Right lobe of liver (tissue), 4 donors: ENCODE results near the gene DLEC1.

ENCODE experiments used
- CTCF ChIP-seq, 4 donors: fragments of 200-600 bp in 3 of 4; fragments of 450-650 bp in 1 of 4; IDR thresholded peaks; one replicate each; pipeline versions ENCODE4 v1.5.1 to v1.8.0; 2016 to 2022; ENCODE audit warnings: antibody characterized with exemption in 4 of 4, mild to moderate bottlenecking in 2 of 4
- POLR2A ChIP-seq: fragments of 450-650 bp; IDR thresholded peaks from one replicate; pipeline ENCODE4 v1.6.1; 2017; ENCODE audit warnings: antibody characterized with exemption, mild to moderate bottlenecking
- donor health status: DM: no; HTN: no; CAD: no.
- donor health status: DM: no; HTN: no; CAD: no.
- donor health status: DM: no; HTN: yes; CAD: no.

GRCh38 chr3:38121832-38122461 lies 82.9 kb downstream of the DLEC1 start:
- TF ChIP-seq CTCF (IDR thresholded peaks at IDR 0.05) = no peak
- TF ChIP-seq POLR2A = no peak
